Nephron (organoid): ENCODE results near the gene SSUH2.

ENCODE experiments used
- H3K27ac Mint-ChIP-seq, 3 experiments: 2 replicates each; pipeline ENCODE4 v1.8.0; 2020; ENCODE audit warnings: mixed read lengths in 3 of 3, mild to moderate bottlenecking in 2 of 3, moderate library complexity in 1 of 3
- H3K27me3 Mint-ChIP-seq: 2 replicates; pipeline ENCODE4 v1.8.0; 2021; ENCODE audit warnings: low read depth, mild to moderate bottlenecking, moderate library complexity, mixed read lengths
- H3K36me3 Mint-ChIP-seq: 2 replicates; pipeline ENCODE4 v1.8.0; 2020; ENCODE audit warnings: low read depth, mixed read lengths
- H3K4me1 Mint-ChIP-seq: 2 replicates; pipeline ENCODE4 v1.8.0; 2020; ENCODE audit warnings: mixed read lengths
- H3K4me3 Mint-ChIP-seq, 3 experiments: 2 replicates each; pipeline ENCODE4 v1.8.0; 2020; ENCODE audit warnings: mild to moderate bottlenecking in 3 of 3, mixed read lengths in 3 of 3, moderate library complexity in 2 of 3
- H3K9me3 Mint-ChIP-seq: 2 replicates; pipeline ENCODE4 v1.8.0; 2020; ENCODE audit warnings: mixed read lengths
- TF ChIP-seq, protein P1 (sequence below), 3 experiments: fragments of 200-600 bp; sonication (generic); IDR thresholded peaks; one replicate each; pipeline ENCODE4 v1.5.0; 2021; ENCODE audit warnings: antibody characterized with exemption in 3 of 3; ENCODE audit not compliant: unreplicated experiment in 3 of 3

Gene SSUH2

GRCh38 chr3:8603115-8603710 lies 41.4 kb downstream of the SSUH2 start:
- TF ChIP-seq, protein P1, sequence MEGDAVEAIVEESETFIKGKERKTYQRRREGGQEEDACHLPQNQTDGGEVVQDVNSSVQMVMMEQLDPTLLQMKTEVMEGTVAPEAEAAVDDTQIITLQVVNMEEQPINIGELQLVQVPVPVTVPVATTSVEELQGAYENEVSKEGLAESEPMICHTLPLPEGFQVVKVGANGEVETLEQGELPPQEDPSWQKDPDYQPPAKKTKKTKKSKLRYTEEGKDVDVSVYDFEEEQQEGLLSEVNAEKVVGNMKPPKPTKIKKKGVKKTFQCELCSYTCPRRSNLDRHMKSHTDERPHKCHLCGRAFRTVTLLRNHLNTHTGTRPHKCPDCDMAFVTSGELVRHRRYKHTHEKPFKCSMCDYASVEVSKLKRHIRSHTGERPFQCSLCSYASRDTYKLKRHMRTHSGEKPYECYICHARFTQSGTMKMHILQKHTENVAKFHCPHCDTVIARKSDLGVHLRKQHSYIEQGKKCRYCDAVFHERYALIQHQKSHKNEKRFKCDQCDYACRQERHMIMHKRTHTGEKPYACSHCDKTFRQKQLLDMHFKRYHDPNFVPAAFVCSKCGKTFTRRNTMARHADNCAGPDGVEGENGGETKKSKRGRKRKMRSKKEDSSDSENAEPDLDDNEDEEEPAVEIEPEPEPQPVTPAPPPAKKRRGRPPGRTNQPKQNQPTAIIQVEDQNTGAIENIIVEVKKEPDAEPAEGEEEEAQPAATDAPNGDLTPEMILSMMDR (IDR thresholded peaks at IDR 0.05; ENCODE audit: unreplicated experiment in 3 of 3): no peak
- no peaks in the 10 kb centered on the region for H3K36me3 Mint-ChIP-seq

GRCh38 chr3:8600457-8600856 lies 44.1 kb downstream of the SSUH2 start:
- Mint-ChIP-seq H3K4me1 (peaks cover 43% of the 10 kb centered on the region), H3K4me3 (no peak overlapping the region), H3K27ac (no peak overlapping the region), H3K27me3 (peaks cover 4% of the 10 kb centered on the region), H3K9me3 (no peaks in the 10 kb centered on the region), H3K36me3 (no peaks in the 10 kb centered on the region)
- TF ChIP-seq, protein P1 (IDR thresholded peaks at IDR 0.05; ENCODE audit: unreplicated experiment in 3 of 3): no peak

More at GRCh38 chr3:8603115-8603710, 41.4 kb downstream of the SSUH2 start:
- peaks cover 5% of the 10 kb centered on the region for H3K27me3 Mint-ChIP-seq
- no peak overlapping the region for H3K27ac Mint-ChIP-seq
- H3K4me1 Mint-ChIP-seq: peaks cover 33% of the 10 kb centered on the region
- H3K4me3 Mint-ChIP-seq: no peak overlapping the region
- no peaks in the 10 kb centered on the region for H3K9me3 Mint-ChIP-seq

DNA sequence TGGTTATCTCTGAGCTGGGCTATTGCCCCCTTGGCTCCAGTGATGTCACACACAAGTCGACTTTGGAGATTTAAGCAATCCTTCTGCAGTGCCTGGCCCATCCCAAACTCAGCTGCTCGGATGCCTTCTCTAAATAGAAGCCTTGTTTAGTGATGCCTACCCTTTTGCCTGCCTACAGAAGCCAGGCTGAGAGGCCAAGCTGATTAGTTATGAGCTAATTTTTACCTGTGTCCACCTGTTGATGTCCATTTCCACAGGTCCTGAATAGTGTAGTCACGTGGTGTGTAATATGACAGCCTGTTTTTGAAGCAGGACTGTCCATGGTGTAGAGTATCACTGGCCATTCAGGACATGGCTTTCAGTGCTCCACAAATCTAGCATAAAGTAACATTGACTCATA lies 45.5 kb downstream of the SSUH2 start:
- H3K9me3 Mint-ChIP-seq: no peaks in the 10 kb centered on the region
- H3K36me3 Mint-ChIP-seq: no peaks in the 10 kb centered on the region
- H3K27ac Mint-ChIP-seq: peak overlapping the region in 1 of 3 experiments; percentile 17
- no peaks in the 10 kb centered on the region for H3K27me3 Mint-ChIP-seq
- H3K4me3 Mint-ChIP-seq: no peak overlapping the region
- peaks cover 53% of the 10 kb centered on the region for H3K4me1 Mint-ChIP-seq
- TF ChIP-seq, protein P1 (IDR thresholded peaks at IDR 0.05; ENCODE audit: unreplicated experiment in 3 of 3): no peak

- H3K4me1 Mint-ChIP-seq: peaks cover 63% of the 10 kb centered on the region
- H3K9me3 Mint-ChIP-seq: no peaks in the 10 kb centered on the region
- peak overlapping the region in 2 of 3 experiments; percentile 19 to 82 for H3K27ac Mint-ChIP-seq
- TF ChIP-seq, protein P1 (IDR thresholded peaks at IDR 0.05; ENCODE audit: unreplicated experiment in 3 of 3): no peak
- H3K27me3 Mint-ChIP-seq: no peaks in the 10 kb centered on the region
- no peak overlapping the region for H3K4me3 Mint-ChIP-seq
- no peaks in the 10 kb centered on the region for H3K36me3 Mint-ChIP-seq
Observed at GRCh38 chr3:8597219-8597853, 47.3 kb downstream of the SSUH2 start.

DNA sequence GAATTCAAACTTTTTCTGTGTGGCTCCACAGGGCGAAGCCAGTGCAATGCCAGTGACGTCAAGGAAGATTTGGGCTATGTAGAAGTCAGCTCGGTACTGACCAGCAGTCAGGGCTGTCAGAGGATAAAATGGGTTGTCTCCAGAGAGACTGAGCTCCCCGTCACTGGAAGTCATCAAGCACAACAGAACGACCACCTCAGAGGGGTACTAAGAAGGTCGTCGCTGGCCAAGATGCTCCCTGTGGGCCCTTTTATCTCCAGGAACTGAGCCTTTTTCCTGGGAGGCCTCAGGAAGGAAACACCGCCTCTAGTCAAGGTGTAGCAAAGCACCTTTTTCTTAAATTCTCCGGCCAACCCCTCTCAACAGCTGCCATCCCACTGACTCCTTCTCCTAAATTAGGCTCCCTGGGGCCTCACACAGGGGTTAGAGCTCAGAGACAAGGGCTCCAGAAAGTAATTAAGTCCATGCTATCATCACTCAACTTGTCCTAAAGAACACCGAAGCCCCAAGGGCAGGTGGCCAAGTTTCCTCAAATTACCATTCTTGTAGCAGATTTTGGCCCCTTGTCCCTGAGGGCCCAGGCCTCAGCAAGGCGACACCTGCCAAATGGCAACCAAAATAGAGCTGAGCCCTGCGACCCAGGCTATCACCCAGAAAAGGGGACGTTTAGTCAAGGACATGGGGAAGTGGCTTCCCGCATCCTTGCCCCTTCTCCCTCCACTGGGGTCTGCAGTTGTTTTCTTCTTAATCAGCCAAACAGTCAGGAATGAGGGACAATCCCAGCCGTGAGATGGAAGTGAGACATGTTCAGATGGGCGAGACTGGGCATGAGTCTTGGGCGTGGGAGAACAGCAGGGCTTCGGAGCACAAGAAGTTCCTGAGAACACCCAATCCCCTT lies 48.0 kb downstream of the SSUH2 start:
- H3K36me3 Mint-ChIP-seq: no peaks in the 10 kb centered on the region
- H3K27ac Mint-ChIP-seq: peak overlapping the region; percentile 19 to 82 (median 69)
- no peaks in the 10 kb centered on the region for H3K27me3 Mint-ChIP-seq

More for the DNA sequence above, 48.0 kb downstream of the SSUH2 start:
- Mint-ChIP-seq H3K9me3 (no peaks in the 10 kb centered on the region), H3K4me1 (peaks cover 70% of the 10 kb centered on the region), H3K4me3 (no peak overlapping the region)
- TF ChIP-seq, protein P1 (IDR thresholded peaks at IDR 0.05; ENCODE audit: unreplicated experiment in 3 of 3): no peak
